Prostate gland (tissue), 2 donors: ENCODE data around the gene ADAMTS12. TPM values are rescaled to one million over a fixed set of nuclear protein-coding genes. Genes with fewer than 3 reads are reported as not detected.
A peak's percentile ranks its signal among the peaks of the same experiment; 100 is the strongest.

Experiments
- DNase-seq: peaks from one replicate; pipeline ENCODE4 v3.0.0-alpha.2; 2019; ENCODE audit warnings: low spot score
- H3K27ac ChIP-seq, 2 donors: fragments of 200-600 bp; sonication (generic); 2 replicates each; pipeline ENCODE4 v1.5.1; 2017 to 2019
- H3K27me3 ChIP-seq: fragments of 200-600 bp; sonication (generic); replicated peaks from 2 replicates; pipeline ENCODE4 v1.5.1; 2019; ENCODE audit not compliant: insufficient read depth
- H3K36me3 ChIP-seq, 2 donors: fragments of 200-600 bp; sonication (generic); 1 replicate in 1 of 2; 2 replicates in 1 of 2; pipeline versions ENCODE4 v1.5.1 to v1.8.1; 2017 to 2019
- H3K4me1 ChIP-seq: fragments of 200-600 bp; sonication (generic); replicated peaks from 2 replicates; pipeline ENCODE4 v1.5.1; 2019
- H3K4me3 ChIP-seq, 2 donors: fragments of 200-600 bp; sonication (generic); 2 replicates each; pipeline ENCODE4 v1.5.1; 2017 to 2019
- H3K9me3 ChIP-seq: fragments of 200-600 bp; sonication (generic); 2 replicates; pipeline ENCODE4 v1.5.1; 2017
- POLR2A ChIP-seq: fragments of 450-650 bp; IDR thresholded peaks from one replicate; pipeline ENCODE4 v1.6.1; 2016; ENCODE audit warnings: antibody characterized with exemption, mild to moderate bottlenecking
- POLR2AphosphoS5 ChIP-seq: sonication (generic); formaldehyde crosslinking; IDR thresholded peaks from one replicate; pipeline ENCODE4 v1.6.1; 2017; ENCODE audit warnings: antibody characterized with exemption
- WGBS: methylation state at CpG from one replicate; pipeline ENCODE4 v1.1.5; 2018; 5-methylcytosine and 5-hydroxymethylcytosine counted together
- intact Hi-C: fragments of 100-400 bp; cut with DNase I; formaldehyde crosslinking; loops from one replicate; pipeline ENCODE4 v1.14.2; 2022
- total RNA-seq, 2 donors: library from RNA; depleted of rRNA; stranded (reverse); fragments of >200 nt; gene quantifications; one replicate each; pipeline ENCODE4 v1.1.0, GENCODE V29; 2016
- TF ChIP-seq, protein P1 (sequence below), 4 experiments: fragments of 200-600 bp in 2 of 4; fragments of 450-650 bp in 2 of 4; sonication (generic) in 2 of 4; IDR thresholded peaks; 1 replicate in 3 of 4; 2 replicates in 1 of 4; pipeline ENCODE4 v1.5.1; 2016 to 2019; ENCODE audit warnings: antibody characterized with exemption in 4 of 4, mild to moderate bottlenecking in 2 of 4, moderate library complexity in 2 of 4

ADAMTS12 gene
- total RNA-seq, 2 donors from 2014 or later = 0.09 to 3.7 TPM

DNA sequence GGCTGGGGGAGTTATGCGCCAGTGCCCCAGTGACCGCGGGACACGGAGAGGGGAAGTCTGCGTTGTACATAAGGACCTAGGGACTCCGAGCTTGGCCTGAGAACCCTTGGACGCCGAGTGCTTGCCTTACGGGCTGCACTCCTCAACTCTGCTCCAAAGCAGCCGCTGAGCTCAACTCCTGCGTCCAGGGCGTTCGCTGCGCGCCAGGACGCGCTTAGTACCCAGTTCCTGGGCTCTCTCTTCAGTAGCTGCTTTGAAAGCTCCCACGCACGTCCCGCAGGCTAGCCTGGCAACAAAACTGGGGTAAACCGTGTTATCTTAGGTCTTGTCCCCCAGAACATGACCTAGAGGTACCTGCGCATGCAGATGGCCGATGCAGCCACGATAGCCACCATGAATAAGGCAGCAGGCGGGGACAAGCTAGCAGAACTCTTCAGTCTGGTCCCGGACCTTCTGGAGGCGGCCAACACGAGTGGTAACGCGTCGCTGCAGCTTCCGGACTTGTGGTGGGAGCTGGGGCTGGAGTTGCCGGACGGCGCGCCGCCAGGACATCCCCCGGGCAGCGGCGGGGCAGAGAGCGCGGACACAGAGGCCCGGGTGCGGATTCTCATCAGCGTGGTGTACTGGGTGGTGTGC, 44.7 kb upstream of the ADAMTS12 start, which contains the start of gene RXFP3:
RXFP3 (plus strand) TSS at position 6 of the 636 bp plus-strand sequence; CDS start at position 361, 355 bp downstream.
- intact Hi-C loops = loop anchor here (5.0 to 10.0 kb wide), 2 partner anchors 462 to 504 kb away; no protein-coding TSS in a partner anchor
- 4% methylated on average over 15 of the region's 45 CpGs for WGBS
- peak within 1 kb of the TSS in 1 of 2 donors; percentile 2 for H3K4me3 ChIP-seq

DNA sequence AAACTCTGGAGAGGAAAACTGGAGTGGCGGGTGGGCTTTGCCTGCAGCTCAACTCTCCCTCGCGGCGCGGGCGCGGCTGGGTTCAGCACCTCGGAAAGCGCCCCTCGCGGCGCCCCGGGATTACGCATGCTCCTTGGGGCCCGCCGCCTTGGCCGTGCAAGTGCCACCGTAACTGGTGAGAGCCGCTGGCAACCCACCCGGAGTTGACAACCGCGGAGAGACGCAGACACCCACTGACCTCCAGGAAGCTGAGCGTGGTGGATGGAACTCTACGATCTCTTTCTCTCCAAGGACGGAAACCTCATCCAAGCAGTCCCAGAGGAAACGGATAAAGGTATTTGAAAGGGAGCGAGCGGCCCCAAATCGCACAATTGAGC, 44.2 kb upstream of the ADAMTS12 start:
- peak; percentile 21 for DNase-seq
- Histone ChIP-seq H3K9me3 (no peaks in the 10 kb centered on the region), H3K27me3 (peaks cover 27% of the 10 kb centered on the region), H3K4me3 (peak overlapping the region in 1 of 2 donors; percentile 2), H3K27ac (no peak overlapping the region), H3K36me3 (no peaks in the 10 kb centered on the region), H3K4me1 (no peaks in the 10 kb centered on the region)
- TF ChIP-seq POLR2AphosphoS5 (no peak), POLR2A (no peak)
- TF ChIP-seq, protein P1, sequence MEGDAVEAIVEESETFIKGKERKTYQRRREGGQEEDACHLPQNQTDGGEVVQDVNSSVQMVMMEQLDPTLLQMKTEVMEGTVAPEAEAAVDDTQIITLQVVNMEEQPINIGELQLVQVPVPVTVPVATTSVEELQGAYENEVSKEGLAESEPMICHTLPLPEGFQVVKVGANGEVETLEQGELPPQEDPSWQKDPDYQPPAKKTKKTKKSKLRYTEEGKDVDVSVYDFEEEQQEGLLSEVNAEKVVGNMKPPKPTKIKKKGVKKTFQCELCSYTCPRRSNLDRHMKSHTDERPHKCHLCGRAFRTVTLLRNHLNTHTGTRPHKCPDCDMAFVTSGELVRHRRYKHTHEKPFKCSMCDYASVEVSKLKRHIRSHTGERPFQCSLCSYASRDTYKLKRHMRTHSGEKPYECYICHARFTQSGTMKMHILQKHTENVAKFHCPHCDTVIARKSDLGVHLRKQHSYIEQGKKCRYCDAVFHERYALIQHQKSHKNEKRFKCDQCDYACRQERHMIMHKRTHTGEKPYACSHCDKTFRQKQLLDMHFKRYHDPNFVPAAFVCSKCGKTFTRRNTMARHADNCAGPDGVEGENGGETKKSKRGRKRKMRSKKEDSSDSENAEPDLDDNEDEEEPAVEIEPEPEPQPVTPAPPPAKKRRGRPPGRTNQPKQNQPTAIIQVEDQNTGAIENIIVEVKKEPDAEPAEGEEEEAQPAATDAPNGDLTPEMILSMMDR (IDR thresholded peaks at IDR 0.05) = peak in 1 of 4 experiments; percentile 21
- intact Hi-C loops = loop anchor here (5.0 to 10.0 kb wide), 2 partner anchors 461 to 504 kb away; no protein-coding TSS in a partner anchor
- 1% methylated on average over 30 of the region's 30 CpGs for WGBS

More for the DNA sequence above, 44.7 kb upstream of the ADAMTS12 start, which contains the start of gene RXFP3:
- TF ChIP-seq POLR2A = no peak
- TF ChIP-seq POLR2AphosphoS5 = no peak
- TF ChIP-seq, protein P1 (IDR thresholded peaks at IDR 0.05) = no peak
- no peaks in the 10 kb centered on the region for H3K4me1 ChIP-seq
- peaks cover 27% of the 10 kb centered on the region for H3K27me3 ChIP-seq
- H3K36me3 ChIP-seq = no peaks in the 10 kb centered on the region
- no peak for DNase-seq
- no peaks in the 10 kb centered on the region for H3K9me3 ChIP-seq
- H3K27ac ChIP-seq = no peak within 1 kb of the TSS

DNA sequence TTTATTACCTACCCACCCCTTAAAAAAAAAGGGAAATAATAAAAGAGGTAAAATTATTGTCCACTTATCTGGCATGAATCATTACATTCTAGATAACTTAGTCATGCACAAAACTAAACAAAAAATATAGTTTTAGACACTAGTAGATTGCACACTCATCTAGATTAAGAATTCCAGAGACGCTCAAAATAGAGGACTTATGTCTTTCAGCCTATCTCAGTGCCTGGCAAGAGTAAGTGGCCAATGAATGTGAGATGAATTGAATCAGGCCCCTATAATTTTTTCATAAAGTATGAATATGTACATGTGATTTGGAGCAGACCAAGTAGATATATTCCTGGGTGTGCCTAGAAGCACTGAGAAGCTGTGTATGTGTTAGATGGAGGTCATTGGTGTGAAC, 42.4 kb upstream of the ADAMTS12 start:
- intact Hi-C loops = loop anchor here (10.0 kb wide), 1 partner anchor 459 kb away; no protein-coding TSS in a partner anchor
- 79% methylated on average over 1 of the region's 1 CpG for WGBS
- Histone ChIP-seq H3K4me1 (no peaks in the 10 kb centered on the region), H3K27ac (no peak overlapping the region), H3K27me3 (peaks cover 27% of the 10 kb centered on the region), H3K36me3 (no peaks in the 10 kb centered on the region), H3K9me3 (no peaks in the 10 kb centered on the region), H3K4me3 (no peak overlapping the region)
- TF ChIP-seq POLR2A (no peak), POLR2AphosphoS5 (no peak)
- TF ChIP-seq, protein P1 (IDR thresholded peaks at IDR 0.05) = no peak
- no peak for DNase-seq

DNA sequence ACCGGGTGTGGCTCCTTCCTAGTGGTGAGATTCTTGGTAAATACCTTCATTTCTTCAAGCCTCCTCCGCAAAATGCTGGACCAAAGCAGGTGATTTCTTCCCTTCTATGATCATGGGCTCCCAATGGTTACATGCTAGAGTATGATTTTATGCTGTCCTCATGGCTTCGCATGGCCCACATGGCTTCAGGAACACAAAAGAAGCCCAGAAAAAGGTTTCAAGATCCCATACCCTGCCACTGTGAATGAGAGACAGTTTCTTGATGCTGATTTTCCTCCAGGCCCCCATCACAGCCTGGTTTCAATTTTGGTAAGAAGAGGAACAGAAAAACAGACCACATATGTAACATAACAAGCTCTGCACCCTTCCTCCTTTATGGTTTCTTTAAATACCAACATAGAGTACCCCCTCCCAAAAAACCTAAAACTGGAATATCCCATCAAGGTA, 42.0 kb upstream of the ADAMTS12 start:
- intact Hi-C loops = loop anchor here (10.0 kb wide), 1 partner anchor 459 kb away; no protein-coding TSS in a partner anchor
- DNase-seq = no peak
- H3K27ac ChIP-seq = no peak overlapping the region
- no peaks in the 10 kb centered on the region for H3K9me3 ChIP-seq
- no peaks in the 10 kb centered on the region for H3K36me3 ChIP-seq
- 88% methylated on average over 3 of the region's 3 CpGs for WGBS
- no peak overlapping the region for H3K4me3 ChIP-seq
- peaks cover 25% of the 10 kb centered on the region for H3K27me3 ChIP-seq
- TF ChIP-seq POLR2A (no peak), POLR2AphosphoS5 (no peak)
- TF ChIP-seq, protein P1 (IDR thresholded peaks at IDR 0.05) = no peak
- H3K4me1 ChIP-seq = no peaks in the 10 kb centered on the region

DNA sequence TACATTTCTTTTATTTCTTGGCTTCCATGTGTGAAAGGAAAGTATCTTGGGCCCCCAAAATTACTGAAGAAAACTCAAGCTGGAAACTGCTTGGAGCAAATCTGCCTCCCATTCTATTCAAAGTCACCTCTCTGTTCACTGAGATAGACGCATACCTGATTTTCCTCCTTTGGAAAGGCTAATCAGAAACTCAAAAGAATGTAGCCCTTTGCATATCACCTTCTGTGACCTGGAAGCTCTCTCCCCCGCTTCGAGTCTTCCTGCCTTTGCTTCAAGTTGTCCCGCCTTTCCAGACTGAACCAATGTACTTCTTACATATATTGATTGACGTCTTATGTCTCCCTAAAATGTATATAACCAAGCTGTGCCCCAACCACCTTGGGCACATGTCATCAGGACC, 39.3 kb upstream of the ADAMTS12 start:
- no peak for TF ChIP-seq POLR2AphosphoS5
- TF ChIP-seq, protein P1 (IDR thresholded peaks at IDR 0.05) = no peak
- no peak for TF ChIP-seq POLR2A
- H3K27me3 ChIP-seq = no peaks in the 10 kb centered on the region
- no peaks in the 10 kb centered on the region for H3K36me3 ChIP-seq
- no peak for DNase-seq
- intact Hi-C loops = loop anchor here (10.0 kb wide), 1 partner anchor 456 kb away; no protein-coding TSS in a partner anchor
- WGBS = 81% methylated on average over 5 of the region's 5 CpGs
- no peaks in the 10 kb centered on the region for H3K9me3 ChIP-seq
- H3K4me3 ChIP-seq = no peak overlapping the region
- H3K27ac ChIP-seq = no peak overlapping the region
- no peaks in the 10 kb centered on the region for H3K4me1 ChIP-seq
